IMR-90 (cell line): ENCODE results near the gene MEGF11. TPM values are rescaled to one million over a fixed set of nuclear protein-coding genes. Genes with fewer than 3 reads are reported as not detected.
"Not testable (repeated sequence)": the region's sequence is repeated elsewhere in the genome, so short reads cannot be mapped to it uniquely, and the experiment has no call there.

Experiments used
- ATAC-seq: fragments of 200-7000 bp; cut with Tn5 transposase; 2 replicates; pipeline ENCODE4 v1.9.1; 2020; ENCODE audit warnings: low read depth, mild to moderate bottlenecking, moderate library complexity
- BruUV-seq: library from RNA; stranded (reverse); fragments of 400-500 nt; replicated peaks from 2 replicates; lab custom pipeline; 2021; lab: Mats Ljungman, UMichigan
- CTCF ChIA-PET: fragments of 300-600 bp; formaldehyde crosslinking; extraction: SDS; loops from one replicate; lab custom pipeline; 2021; ENCODE audit warnings: antibody characterized with exemption; lab: Yijun Ruan, JAX
- POLR2A ChIA-PET: fragments of 300-600 bp; sonication (Branson Sonifier 250); formaldehyde crosslinking; loops from one replicate; lab custom pipeline; 2022; ENCODE audit warnings: antibody characterized with exemption; ENCODE audit not compliant: unreplicated experiment; lab: Charles Lee
- DNase-seq: peaks from one replicate; pipeline ENCODE4 v3.0.0; 2013
- H2AFZ ChIP-seq: replicated peaks from 2 replicates; pipeline ENCODE3; 2013; ENCODE audit warnings: low read length, mild to moderate bottlenecking; ENCODE audit not compliant: poor library complexity
- H2AK5ac ChIP-seq: 2 replicates; pipeline ENCODE4 v1.6.1; 2013; ENCODE audit warnings: low read depth, low read length, inconsistent platforms
- H2AK9ac ChIP-seq: replicated peaks from 2 replicates; pipeline ENCODE3; 2013; ENCODE audit warnings: mild to moderate bottlenecking, low read depth, low read length, moderate library complexity; ENCODE audit not compliant: poor library complexity
- H2BK120ac ChIP-seq: 2 replicates; pipeline ENCODE4 v1.6.1; 2013; ENCODE audit warnings: low read depth, low read length, inconsistent platforms
- H2BK15ac ChIP-seq: 3 replicates; pipeline ENCODE4 v1.6.1; 2013; ENCODE audit warnings: low read depth, low read length, inconsistent platforms
- H2BK20ac ChIP-seq: 2 replicates; pipeline ENCODE4 v1.6.1; 2013; ENCODE audit warnings: low read depth, mild to moderate bottlenecking, inconsistent platforms, low read length, moderate library complexity
- H2BK5ac ChIP-seq: 2 replicates; pipeline ENCODE4 v1.6.1; 2013; ENCODE audit warnings: mild to moderate bottlenecking, low read depth, low read length, inconsistent platforms; ENCODE audit not compliant: poor library complexity, severe bottlenecking
- H3K14ac ChIP-seq: replicated peaks from 2 replicates; pipeline ENCODE4 v1.6.1; 2013; ENCODE audit warnings: low read depth, low read length, inconsistent platforms
- H3K18ac ChIP-seq: 2 replicates; pipeline ENCODE4 v1.6.1; 2013; ENCODE audit warnings: low read depth, low read length, control low read depth
- H3K23ac ChIP-seq: 2 replicates; pipeline ENCODE4 v1.6.1; 2013; ENCODE audit warnings: low read depth, low read length, inconsistent platforms
- H3K27ac ChIP-seq: 2 replicates; pipeline ENCODE4 v1.5.1; 2013; ENCODE audit warnings: mild to moderate bottlenecking, control low read depth, low read length; ENCODE audit not compliant: insufficient read depth
- H3K27me3 ChIP-seq: 2 replicates; pipeline ENCODE4 v1.6.1; 2013; ENCODE audit warnings: low read length; ENCODE audit not compliant: control insufficient read depth, insufficient read depth
- H3K36me3 ChIP-seq: 2 replicates; pipeline ENCODE4 v1.6.1; 2013; ENCODE audit warnings: low read length, mixed read lengths; ENCODE audit not compliant: control insufficient read depth, insufficient read depth
- H3K4ac ChIP-seq: 2 replicates; pipeline ENCODE4 v1.6.1; 2013; ENCODE audit warnings: low read depth, low read length, inconsistent platforms
- H3K4me1 ChIP-seq: 2 replicates; pipeline ENCODE4 v1.6.1; 2013; ENCODE audit warnings: low read length, mixed read lengths; ENCODE audit not compliant: control insufficient read depth, insufficient read depth
- H3K4me2 ChIP-seq: 2 replicates; pipeline ENCODE4 v1.6.1; 2013; ENCODE audit warnings: low read depth, mild to moderate bottlenecking, control low read depth, low read length, moderate library complexity
- H3K4me3 ChIP-seq: 2 replicates; pipeline ENCODE4 v1.5.1; 2013; ENCODE audit warnings: low read depth, mild to moderate bottlenecking, control low read depth, low read length, moderate library complexity; ENCODE audit not compliant: insufficient read depth
- H3K56ac ChIP-seq: 2 replicates; pipeline ENCODE4 v1.6.1; 2013; ENCODE audit warnings: low read length, inconsistent platforms; ENCODE audit not compliant: insufficient read depth; ENCODE audit errors: extremely low read depth
- H3K79me1 ChIP-seq, 2 experiments: 2 replicates each; pipeline ENCODE4 v1.6.1; 2013; ENCODE audit warnings: low read length in 2 of 2, inconsistent platforms in 1 of 2, low read depth in 1 of 2
- H3K9ac ChIP-seq: 2 replicates; pipeline ENCODE4 v1.6.1; 2013; ENCODE audit warnings: low read depth, low read length, control low read depth
- H3K9me1 ChIP-seq: 2 replicates; pipeline ENCODE4 v1.6.1; 2013; ENCODE audit warnings: low read length, inconsistent platforms; ENCODE audit not compliant: insufficient read depth
- H3K9me3 ChIP-seq: 2 replicates; pipeline ENCODE4 v1.6.1; 2013; ENCODE audit warnings: low read length; ENCODE audit not compliant: control insufficient read depth, insufficient read depth
- H4K20me1 ChIP-seq: 2 replicates; pipeline ENCODE4 v1.6.1; 2013; ENCODE audit warnings: low read length, inconsistent platforms; ENCODE audit not compliant: insufficient read depth
- H4K5ac ChIP-seq: 2 replicates; pipeline ENCODE4 v1.6.1; 2013; ENCODE audit warnings: mild to moderate bottlenecking, low read depth, low read length, control low read depth
- H4K8ac ChIP-seq, 2 experiments: 2 replicates each; pipeline ENCODE4 v1.6.1; 2013; ENCODE audit warnings: low read depth in 2 of 2, low read length in 2 of 2, control low read depth in 1 of 2, inconsistent platforms in 1 of 2
- H4K91ac ChIP-seq: 2 replicates; pipeline ENCODE4 v1.6.1; 2013; ENCODE audit warnings: low read depth, low read length, inconsistent platforms; ENCODE audit not compliant: insufficient read depth
- WGBS, 2 experiments: methylation state at CpG; one replicate each; pipeline versions ENCODE4 v1.1.5 to v1.1.7; 2013; ENCODE audit warnings: missing lambda C conversion rate in 2 of 2; ENCODE audit not compliant: insufficient read length in 1 of 2; ENCODE audit errors: extremely low coverage in 2 of 2; 5-methylcytosine and 5-hydroxymethylcytosine counted together
- dilution Hi-C: fragments of 300-500 bp; cut with HindIII; formaldehyde crosslinking; loops from one replicate; pipeline ENCODE4 v1.14.3; 2018; ENCODE audit warnings: low sequenced_read_pairs; ENCODE audit not compliant: unreplicated experiment
- in situ Hi-C: fragments of 300-500 bp; cut with MboI; formaldehyde crosslinking; loops from 3 replicates; pipeline ENCODE4 v1.14.3; 2019; ENCODE audit warnings: low sequenced_read_pairs, inconsistent platforms, mixed read lengths
- intact Hi-C: fragments of 100-400 bp; cut with micrococcal nuclease; formaldehyde crosslinking; loops from 2 replicates; pipeline ENCODE4 v1.10.0; 2022
- polyA plus RNA-seq, 3 experiments: library from polyadenylated mRNA; depleted of rRNA; stranded (reverse); fragments of >200 nt; gene quantifications; 2 replicates each; pipeline ENCODE4 v1.2.3, GENCODE V29; 2012; ENCODE audit warnings: low replicate concordance in 1 of 3
- total RNA-seq: library from RNA; depleted of rRNA; stranded (reverse); fragments of >200 nt; gene quantifications from 2 replicates; pipeline ENCODE4 v1.2.3, GENCODE V29; 2012

The MEGF11 gene
- total and polyA plus RNA-seq, 2 of the 4 experiments (the other 2 are of a cell fraction), result not detected

- H3K4me3 ChIP-seq, DNase-seq, H4K20me1 ChIP-seq, H3K36me3 ChIP-seq, H2BK5ac ChIP-seq, ATAC-seq, H2BK20ac ChIP-seq, H4K8ac ChIP-seq, H3K23ac ChIP-seq, H3K9ac ChIP-seq, H4K5ac ChIP-seq, dilution Hi-C loops, H3K18ac ChIP-seq, in situ Hi-C loops, POLR2A ChIA-PET, BruUV-seq, H3K27ac ChIP-seq, H2AK5ac ChIP-seq, H2AK9ac ChIP-seq, intact Hi-C loops, H2BK15ac ChIP-seq, H3K4me1 ChIP-seq, H4K91ac ChIP-seq, CTCF ChIA-PET, H3K56ac ChIP-seq, H3K9me1 ChIP-seq, H3K14ac ChIP-seq, H2AFZ ChIP-seq, H3K9me3 ChIP-seq, H2BK120ac ChIP-seq, H3K4ac ChIP-seq, H3K79me1 ChIP-seq, H3K4me2 ChIP-seq: not testable (repeated sequence)
- H3K27me3 ChIP-seq, result peaks cover 57% of the 10 kb centered on the region
- no CpG with 5 or more reads among the region's 5 CpGs for WGBS, 2 experiments
These were observed 7.7 kb downstream of the MEGF11 start for GRCh38 chr15:66245832-66246231.
